ENCODE data around the gene NRG2.

NRG2 gene

GRCh38 chr5:139915834-139916233 is 127.3 kb downstream of the NRG2 start:
- TF ChIP-seq MYC (IDR thresholded peaks at IDR 0.05; ENCODE audit: low read depth, low read length): no peak
- no peak for TF ChIP-seq MAX (IDR thresholded peaks at IDR 0.05; ENCODE audit: low read depth, low read length)
- no peak for TF ChIP-seq POLR2A (IDR thresholded peaks at IDR 0.05; ENCODE audit: extremely low read depth, insufficient read length)
- no peak for TF ChIP-seq CTCF (IDR thresholded peaks at IDR 0.05; ENCODE audit: low read depth, low read length)
- DNase-seq (ENCODE audit: low read depth): no peak
- H3K4me3 ChIP-seq (ENCODE audit: low read depth, low read length): no peak overlapping the region

GRCh38 chr5:139915266-139915665 is 127.8 kb downstream of the NRG2 start:
- no peak for DNase-seq (ENCODE audit: low read depth)
- no peak overlapping the region for H3K4me3 ChIP-seq (ENCODE audit: low read depth, low read length)
- TF ChIP-seq POLR2A (IDR thresholded peaks at IDR 0.05; ENCODE audit: extremely low read depth, insufficient read length) (no peak), MAX (IDR thresholded peaks at IDR 0.05; ENCODE audit: low read depth, low read length) (no peak), CTCF (IDR thresholded peaks at IDR 0.05; ENCODE audit: low read depth, low read length) (no peak), MYC (IDR thresholded peaks at IDR 0.05; ENCODE audit: low read depth, low read length) (no peak)

- DNase-seq (ENCODE audit: low read depth): no peak
- TF ChIP-seq MYC (IDR thresholded peaks at IDR 0.05; ENCODE audit: low read depth, low read length): no peak
- TF ChIP-seq MAX (IDR thresholded peaks at IDR 0.05; ENCODE audit: low read depth, low read length): no peak
- no peak for TF ChIP-seq CTCF (IDR thresholded peaks at IDR 0.05; ENCODE audit: low read depth, low read length)
- no peak for TF ChIP-seq POLR2A (IDR thresholded peaks at IDR 0.05; ENCODE audit: extremely low read depth, insufficient read length)
- H3K4me3 ChIP-seq (ENCODE audit: low read depth, low read length): no peak overlapping the region
Observed at GRCh38 chr5:139914218-139914807, 128.8 kb downstream of the NRG2 start.

GRCh38 chr5:139912804-139913203 is 130.3 kb downstream of the NRG2 start:
- no peak for TF ChIP-seq MYC (IDR thresholded peaks at IDR 0.05; ENCODE audit: low read depth, low read length)
- no peak overlapping the region for H3K4me3 ChIP-seq (ENCODE audit: low read depth, low read length)
- DNase-seq (ENCODE audit: low read depth): no peak

GRCh38 chr5:139912158-139912557 is 130.9 kb downstream of the NRG2 start:
- TF ChIP-seq MYC (IDR thresholded peaks at IDR 0.05; ENCODE audit: low read depth, low read length): no peak
- no peak for TF ChIP-seq POLR2A (IDR thresholded peaks at IDR 0.05; ENCODE audit: extremely low read depth, insufficient read length)
- DNase-seq (ENCODE audit: low read depth): no peak
- no peak overlapping the region for H3K4me3 ChIP-seq (ENCODE audit: low read depth, low read length)

- no peak for TF ChIP-seq MYC (IDR thresholded peaks at IDR 0.05; ENCODE audit: low read depth, low read length)
- TF ChIP-seq MAX (IDR thresholded peaks at IDR 0.05; ENCODE audit: low read depth, low read length): no peak
- TF ChIP-seq POLR2A (IDR thresholded peaks at IDR 0.05; ENCODE audit: extremely low read depth, insufficient read length): no peak
- no peak for TF ChIP-seq CTCF (IDR thresholded peaks at IDR 0.05; ENCODE audit: low read depth, low read length)
- DNase-seq (ENCODE audit: low read depth): no peak
- H3K4me3 ChIP-seq (ENCODE audit: low read depth, low read length): no peak overlapping the region
Observed at GRCh38 chr5:139911425-139912120, 131.5 kb downstream of the NRG2 start.

GRCh38 chr5:139910901-139911300 is 132.2 kb downstream of the NRG2 start:
- no peak overlapping the region for H3K4me3 ChIP-seq (ENCODE audit: low read depth, low read length)

More at GRCh38 chr5:139910901-139911300, 132.2 kb downstream of the NRG2 start:
- no peak for DNase-seq (ENCODE audit: low read depth)
- TF ChIP-seq POLR2A (IDR thresholded peaks at IDR 0.05; ENCODE audit: extremely low read depth, insufficient read length) (no peak), MYC (IDR thresholded peaks at IDR 0.05; ENCODE audit: low read depth, low read length) (no peak), MAX (IDR thresholded peaks at IDR 0.05; ENCODE audit: low read depth, low read length) (no peak), CTCF (IDR thresholded peaks at IDR 0.05; ENCODE audit: low read depth, low read length) (no peak)

Measured in NB4 (cell line).